OCI-LY7 (cell line): ENCODE results near the gene TUFM.

Experiments used
- CTCF ChIP-seq: fragments of 200-600 bp; sonication (generic); conservative IDR thresholded peaks from 2 replicates; pipeline ENCODE4 v1.5.1; 2014; ENCODE audit warnings: mild to moderate bottlenecking, antibody characterized with exemption, low read length, moderate library complexity, mixed read lengths
- EZH2phosphoT487 ChIP-seq: fragments of 200-600 bp; sonication (generic); IDR thresholded peaks from 2 replicates; pipeline ENCODE4 v1.6.1; 2018; ENCODE audit warnings: low read depth, borderline replicate concordance, mild to moderate bottlenecking, mixed run types, antibody characterized with exemption, low read length, moderate library complexity, mixed read lengths

- no peak for TF ChIP-seq CTCF
- TF ChIP-seq EZH2phosphoT487, result no peak
These were observed 30.0 kb upstream of the TUFM start for GRCh38 chr16:28876019-28876659.
